ENCODE data around the gene ARID1B.

The ARID1B gene

DNA sequence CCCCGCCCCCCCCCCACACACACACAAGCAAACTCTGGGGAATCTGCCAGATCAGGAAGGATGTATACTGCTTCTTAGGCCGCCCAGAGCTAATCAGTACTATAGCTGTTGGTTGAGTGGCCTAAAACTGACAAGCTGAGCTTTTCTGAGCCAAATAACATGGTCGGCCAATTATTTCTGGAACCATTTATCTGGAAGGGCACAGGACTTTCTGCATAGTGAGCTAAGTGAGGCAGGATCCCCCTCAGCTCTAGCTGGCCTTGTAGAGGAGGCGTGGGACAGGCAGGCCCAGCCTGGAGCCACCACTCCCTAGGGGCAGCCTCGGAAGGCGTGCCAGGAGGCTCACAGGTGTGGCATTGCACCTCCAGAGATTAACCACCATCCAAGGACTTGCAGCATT lies 346.1 kb downstream of the ARID1B start:
- H3K9me3 ChIP-seq (ENCODE audit: control insufficient read depth, insufficient read depth, low read length): no peaks in the 10 kb centered on the region
- H3K27me3 ChIP-seq (ENCODE audit: control insufficient read depth, insufficient read depth, low read length): no peaks in the 10 kb centered on the region
- no peak overlapping the region for H3K27ac ChIP-seq (ENCODE audit: low read depth, low read length)
- H3K4me3 ChIP-seq (ENCODE audit: low read depth, low read length): no peak overlapping the region
- 0 out of 2 replicates have a peak, but pooled peaks cover 7% of the 10 kb centered on the region for H3K4me1 ChIP-seq (ENCODE audit: control insufficient read depth, insufficient read depth, low read length)
- peaks cover 5% of the 10 kb centered on the region for H3K36me3 ChIP-seq (ENCODE audit: control insufficient read depth, insufficient read depth, low read length)
- H3K9ac ChIP-seq (ENCODE audit: low read depth, low read length): no peak overlapping the region

DNA sequence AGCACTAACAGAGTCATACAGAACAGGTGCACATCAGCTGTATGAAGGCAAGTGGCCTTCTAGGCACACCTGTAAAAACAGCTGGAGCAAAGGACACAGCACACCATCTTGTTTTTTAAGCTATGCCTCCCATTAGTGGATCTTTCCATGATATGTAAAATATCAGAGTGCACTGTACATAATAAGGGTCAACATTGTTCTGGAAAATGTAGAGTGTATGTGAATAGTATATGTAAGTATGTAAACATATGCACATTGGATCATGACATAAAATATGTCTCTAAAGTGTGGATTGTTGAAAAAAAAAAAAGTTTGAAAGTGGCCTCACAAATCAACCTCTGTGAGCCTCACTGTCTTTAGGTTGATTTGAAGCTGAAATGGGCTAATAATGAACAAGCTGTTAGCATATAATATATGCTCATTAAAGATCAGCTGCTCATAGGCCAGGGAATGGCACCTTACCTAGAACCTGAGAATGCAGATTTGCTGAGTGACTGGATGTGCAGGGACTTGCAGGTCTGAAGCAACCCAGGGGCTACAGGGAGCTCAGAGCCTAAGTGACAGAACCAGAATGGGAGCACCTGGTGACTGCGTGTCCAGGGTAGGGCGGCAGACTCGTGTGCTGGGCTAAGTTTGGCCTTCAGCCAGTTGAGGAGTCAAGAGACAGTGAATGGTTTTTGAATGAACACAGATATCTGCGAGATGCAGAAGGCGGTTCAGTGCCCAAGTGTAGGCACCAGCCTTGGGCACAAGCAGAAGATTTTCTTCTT lies 347.5 kb downstream of the ARID1B start:
- Histone ChIP-seq H3K9me3 (ENCODE audit: control insufficient read depth, insufficient read depth, low read length) (no peaks in the 10 kb centered on the region), H3K4me1 (ENCODE audit: control insufficient read depth, insufficient read depth, low read length) (0 out of 2 replicates have a peak, but pooled peaks cover 7% of the 10 kb centered on the region), H3K36me3 (ENCODE audit: control insufficient read depth, insufficient read depth, low read length) (peaks cover 5% of the 10 kb centered on the region), H3K27ac (ENCODE audit: low read depth, low read length) (no peak overlapping the region), H3K4me3 (ENCODE audit: low read depth, low read length) (no peak overlapping the region), H3K9ac (ENCODE audit: low read depth, low read length) (no peak overlapping the region), H3K27me3 (ENCODE audit: control insufficient read depth, insufficient read depth, low read length) (no peaks in the 10 kb centered on the region)

GRCh38 chr6:157125531-157125930 lies 348.4 kb downstream of the ARID1B start:
- Histone ChIP-seq H3K36me3 (ENCODE audit: control insufficient read depth, insufficient read depth, low read length) (peaks cover 5% of the 10 kb centered on the region), H3K9me3 (ENCODE audit: control insufficient read depth, insufficient read depth, low read length) (no peaks in the 10 kb centered on the region), H3K4me1 (ENCODE audit: control insufficient read depth, insufficient read depth, low read length) (0 out of 2 replicates have a peak, but pooled peaks cover 7% of the 10 kb centered on the region), H3K9ac (ENCODE audit: low read depth, low read length) (no peak overlapping the region), H3K4me3 (ENCODE audit: low read depth, low read length) (no peak overlapping the region), H3K27me3 (ENCODE audit: control insufficient read depth, insufficient read depth, low read length) (no peaks in the 10 kb centered on the region), H3K27ac (ENCODE audit: low read depth, low read length) (no peak overlapping the region)

GRCh38 chr6:157126183-157127098 lies 349.3 kb downstream of the ARID1B start:
- no peak overlapping the region for H3K9ac ChIP-seq (ENCODE audit: low read depth, low read length)

GRCh38 chr6:157128235-157128775 lies 351.1 kb downstream of the ARID1B start:
- Histone ChIP-seq H3K27me3 (ENCODE audit: control insufficient read depth, insufficient read depth, low read length) (no peaks in the 10 kb centered on the region), H3K4me1 (ENCODE audit: control insufficient read depth, insufficient read depth, low read length) (0 out of 2 replicates have a peak, but pooled peaks cover 7% of the 10 kb centered on the region), H3K9me3 (ENCODE audit: control insufficient read depth, insufficient read depth, low read length) (no peaks in the 10 kb centered on the region), H3K9ac (ENCODE audit: low read depth, low read length) (no peak overlapping the region), H3K4me3 (ENCODE audit: low read depth, low read length) (no peak overlapping the region), H3K36me3 (ENCODE audit: control insufficient read depth, insufficient read depth, low read length) (peaks cover 15% of the 10 kb centered on the region), H3K27ac (ENCODE audit: low read depth, low read length) (no peak overlapping the region)

More at GRCh38 chr6:157126183-157127098, 349.3 kb downstream of the ARID1B start:
- Histone ChIP-seq H3K27ac (ENCODE audit: low read depth, low read length) (no peak overlapping the region), H3K9me3 (ENCODE audit: control insufficient read depth, insufficient read depth, low read length) (no peaks in the 10 kb centered on the region), H3K36me3 (ENCODE audit: control insufficient read depth, insufficient read depth, low read length) (peaks cover 9% of the 10 kb centered on the region; the same call in 1 of the 2 replicates), H3K4me1 (ENCODE audit: control insufficient read depth, insufficient read depth, low read length) (0 out of 2 replicates have a peak, but pooled peaks cover 7% of the 10 kb centered on the region), H3K4me3 (ENCODE audit: low read depth, low read length) (no peak overlapping the region), H3K27me3 (ENCODE audit: control insufficient read depth, insufficient read depth, low read length) (no peaks in the 10 kb centered on the region)

- no peak overlapping the region for H3K4me3 ChIP-seq (ENCODE audit: low read depth, low read length)
- H3K27ac ChIP-seq (ENCODE audit: low read depth, low read length): no peak overlapping the region
- H3K4me1 ChIP-seq (ENCODE audit: control insufficient read depth, insufficient read depth, low read length): 0 out of 2 replicates have a peak, but pooled peaks cover 3% of the 10 kb centered on the region
- H3K9ac ChIP-seq (ENCODE audit: low read depth, low read length): no peak overlapping the region
- H3K27me3 ChIP-seq (ENCODE audit: control insufficient read depth, insufficient read depth, low read length): no peaks in the 10 kb centered on the region
- H3K36me3 ChIP-seq (ENCODE audit: control insufficient read depth, insufficient read depth, low read length): peaks cover 37% of the 10 kb centered on the region
- H3K9me3 ChIP-seq (ENCODE audit: control insufficient read depth, insufficient read depth, low read length): no peaks in the 10 kb centered on the region
Observed at GRCh38 chr6:157131250-157131649, 354.1 kb downstream of the ARID1B start.

DNA sequence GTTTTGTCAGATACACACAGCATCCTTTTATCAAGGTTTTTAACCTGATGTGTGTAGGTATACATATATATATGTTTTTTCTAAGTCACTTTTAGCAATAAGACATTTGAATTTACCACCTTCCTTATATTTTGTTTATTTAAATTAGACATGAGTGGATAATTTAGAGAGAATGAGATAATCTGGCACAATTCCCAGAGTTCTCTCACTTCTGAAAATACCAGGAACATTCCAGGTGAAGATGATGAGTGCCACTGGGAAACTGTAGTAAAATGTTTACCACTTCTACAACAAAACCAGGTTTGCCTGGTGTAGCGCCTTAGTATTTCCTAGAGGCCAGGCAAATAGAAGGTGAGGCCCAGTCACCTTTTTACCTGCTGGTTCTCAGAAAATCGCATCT lies 356.7 kb downstream of the ARID1B start:
- H3K36me3 ChIP-seq (ENCODE audit: control insufficient read depth, insufficient read depth, low read length): peaks cover 39% of the 10 kb centered on the region
- H3K4me3 ChIP-seq (ENCODE audit: low read depth, low read length): no peak overlapping the region
- no peak overlapping the region for H3K27ac ChIP-seq (ENCODE audit: low read depth, low read length)

GRCh38 chr6:157134402-157135047 lies 357.3 kb downstream of the ARID1B start:
- Histone ChIP-seq H3K27ac (ENCODE audit: low read depth, low read length) (no peak overlapping the region), H3K9ac (ENCODE audit: low read depth, low read length) (no peak overlapping the region), H3K4me1 (ENCODE audit: control insufficient read depth, insufficient read depth, low read length) (no peaks in the 10 kb centered on the region), H3K27me3 (ENCODE audit: control insufficient read depth, insufficient read depth, low read length) (no peaks in the 10 kb centered on the region), H3K36me3 (ENCODE audit: control insufficient read depth, insufficient read depth, low read length) (peaks cover 39% of the 10 kb centered on the region), H3K9me3 (ENCODE audit: control insufficient read depth, insufficient read depth, low read length) (no peaks in the 10 kb centered on the region), H3K4me3 (ENCODE audit: low read depth, low read length) (no peak overlapping the region)

More for the DNA sequence above, 356.7 kb downstream of the ARID1B start:
- no peaks in the 10 kb centered on the region for H3K9me3 ChIP-seq (ENCODE audit: control insufficient read depth, insufficient read depth, low read length)
- no peaks in the 10 kb centered on the region for H3K27me3 ChIP-seq (ENCODE audit: control insufficient read depth, insufficient read depth, low read length)
- H3K4me1 ChIP-seq (ENCODE audit: control insufficient read depth, insufficient read depth, low read length): no peaks in the 10 kb centered on the region
- no peak overlapping the region for H3K9ac ChIP-seq (ENCODE audit: low read depth, low read length)

GRCh38 chr6:157135691-157136090 lies 358.5 kb downstream of the ARID1B start:
- H3K9me3 ChIP-seq (ENCODE audit: control insufficient read depth, insufficient read depth, low read length): no peaks in the 10 kb centered on the region
- H3K27ac ChIP-seq (ENCODE audit: low read depth, low read length): no peak overlapping the region
- H3K36me3 ChIP-seq (ENCODE audit: control insufficient read depth, insufficient read depth, low read length): peaks cover 40% of the 10 kb centered on the region
- no peak overlapping the region for H3K4me3 ChIP-seq (ENCODE audit: low read depth, low read length)
- no peak overlapping the region for H3K9ac ChIP-seq (ENCODE audit: low read depth, low read length)
- H3K4me1 ChIP-seq (ENCODE audit: control insufficient read depth, insufficient read depth, low read length): no peaks in the 10 kb centered on the region
- H3K27me3 ChIP-seq (ENCODE audit: control insufficient read depth, insufficient read depth, low read length): no peaks in the 10 kb centered on the region

DNA sequence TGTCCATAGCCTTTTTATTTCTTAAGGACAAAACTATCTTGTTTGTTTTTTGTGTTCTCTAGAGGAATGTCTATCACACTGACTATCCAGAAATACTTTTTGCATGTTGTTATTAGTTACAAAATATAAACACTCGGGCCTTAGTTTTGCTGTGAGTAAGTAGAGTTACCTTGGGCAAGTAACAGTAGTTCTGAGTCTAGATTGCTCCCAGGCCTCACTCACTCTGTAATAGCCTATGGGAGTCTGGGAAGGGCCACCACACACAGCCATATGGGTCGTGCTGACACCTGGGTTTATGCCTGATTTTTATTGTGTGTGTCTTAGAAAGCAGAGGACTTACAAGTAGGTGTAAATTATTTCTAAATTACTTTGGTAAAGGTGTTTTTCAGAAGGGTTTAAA lies 360.3 kb downstream of the ARID1B start:
- Histone ChIP-seq H3K9me3 (ENCODE audit: control insufficient read depth, insufficient read depth, low read length) (no peaks in the 10 kb centered on the region), H3K4me3 (ENCODE audit: low read depth, low read length) (no peak overlapping the region), H3K4me1 (ENCODE audit: control insufficient read depth, insufficient read depth, low read length) (no peaks in the 10 kb centered on the region), H3K9ac (ENCODE audit: low read depth, low read length) (no peak overlapping the region), H3K27me3 (ENCODE audit: control insufficient read depth, insufficient read depth, low read length) (no peaks in the 10 kb centered on the region), H3K27ac (ENCODE audit: low read depth, low read length) (no peak overlapping the region), H3K36me3 (ENCODE audit: control insufficient read depth, insufficient read depth, low read length) (peaks cover 53% of the 10 kb centered on the region)
